ENCODE data around the gene TENT5C.

The TENT5C gene

DNA sequence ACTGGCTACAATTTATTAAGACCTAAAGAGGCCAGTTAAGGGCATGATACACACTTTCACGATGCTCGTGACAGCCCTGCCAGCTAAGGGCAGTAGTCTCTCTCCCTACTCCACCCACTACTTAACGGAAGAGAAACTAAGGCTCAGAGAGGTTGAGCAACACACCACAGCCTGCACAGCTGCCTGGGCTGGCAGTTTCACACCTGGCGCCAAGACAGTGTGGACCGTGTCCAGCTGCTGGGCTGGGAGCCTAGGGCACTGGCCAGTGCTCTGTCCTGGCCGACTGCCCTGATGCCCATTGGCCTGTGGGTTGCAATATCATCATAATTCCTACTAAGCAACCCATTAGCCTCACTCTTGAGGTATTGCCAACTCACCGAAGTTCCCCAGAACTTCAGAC lies 27.6 kb downstream of the TENT5C start:
- no peak overlapping the region for H3K4me3 ChIP-seq (replicated peaks; ENCODE audit: low read depth, low read length)
- no peak for DNase-seq (ENCODE audit: low read depth)
- TF ChIP-seq, protein P1, sequence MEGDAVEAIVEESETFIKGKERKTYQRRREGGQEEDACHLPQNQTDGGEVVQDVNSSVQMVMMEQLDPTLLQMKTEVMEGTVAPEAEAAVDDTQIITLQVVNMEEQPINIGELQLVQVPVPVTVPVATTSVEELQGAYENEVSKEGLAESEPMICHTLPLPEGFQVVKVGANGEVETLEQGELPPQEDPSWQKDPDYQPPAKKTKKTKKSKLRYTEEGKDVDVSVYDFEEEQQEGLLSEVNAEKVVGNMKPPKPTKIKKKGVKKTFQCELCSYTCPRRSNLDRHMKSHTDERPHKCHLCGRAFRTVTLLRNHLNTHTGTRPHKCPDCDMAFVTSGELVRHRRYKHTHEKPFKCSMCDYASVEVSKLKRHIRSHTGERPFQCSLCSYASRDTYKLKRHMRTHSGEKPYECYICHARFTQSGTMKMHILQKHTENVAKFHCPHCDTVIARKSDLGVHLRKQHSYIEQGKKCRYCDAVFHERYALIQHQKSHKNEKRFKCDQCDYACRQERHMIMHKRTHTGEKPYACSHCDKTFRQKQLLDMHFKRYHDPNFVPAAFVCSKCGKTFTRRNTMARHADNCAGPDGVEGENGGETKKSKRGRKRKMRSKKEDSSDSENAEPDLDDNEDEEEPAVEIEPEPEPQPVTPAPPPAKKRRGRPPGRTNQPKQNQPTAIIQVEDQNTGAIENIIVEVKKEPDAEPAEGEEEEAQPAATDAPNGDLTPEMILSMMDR (IDR thresholded peaks at IDR 0.05; ENCODE audit: low read length, missing control alignments): no peak

DNA sequence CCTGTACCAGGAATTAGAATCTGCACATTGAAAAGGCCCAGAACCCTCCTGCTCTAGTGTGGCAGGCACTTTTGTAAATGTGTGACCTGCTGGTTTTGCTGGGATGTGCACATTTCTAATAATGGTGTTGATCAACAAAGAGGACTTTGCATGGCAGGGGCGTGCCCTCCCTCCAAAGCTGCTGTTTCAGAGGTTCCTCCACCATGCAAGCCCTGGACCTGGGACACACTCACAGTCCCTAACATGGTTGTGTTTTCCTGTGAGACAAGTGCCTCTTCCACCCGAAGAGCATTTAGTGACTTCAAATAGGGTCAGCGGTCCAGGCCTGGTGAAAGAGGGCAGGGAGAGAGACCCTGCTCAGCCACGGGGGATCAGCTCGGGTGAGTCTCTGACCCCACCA lies 28.1 kb downstream of the TENT5C start:
- TF ChIP-seq, protein P1 (IDR thresholded peaks at IDR 0.05; ENCODE audit: low read length, missing control alignments): no peak
- no peak for DNase-seq (ENCODE audit: low read depth)
- no peak overlapping the region for H3K4me3 ChIP-seq (replicated peaks; ENCODE audit: low read depth, low read length)

DNA sequence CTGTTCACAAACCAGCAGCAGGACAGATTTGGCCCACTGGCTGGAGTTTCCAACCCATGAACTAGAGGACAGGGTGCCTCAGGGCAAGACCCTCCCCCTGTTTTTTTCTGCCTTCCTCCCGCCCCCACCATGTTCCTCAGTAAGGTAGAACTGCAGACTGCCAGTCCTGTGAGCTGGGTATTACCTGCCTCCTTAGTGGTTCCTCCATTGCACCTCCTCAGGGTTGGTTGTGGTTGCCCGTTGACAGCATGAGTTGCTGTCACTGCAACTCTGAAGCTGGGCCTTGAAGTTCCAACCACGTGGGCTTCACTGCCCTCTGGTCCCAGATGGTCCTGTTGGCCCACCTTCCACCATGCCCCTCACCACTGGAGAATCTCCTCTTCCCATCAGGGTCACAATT lies 28.8 kb downstream of the TENT5C start:
- DNase-seq (ENCODE audit: low read depth): no peak
- no peak overlapping the region for H3K4me3 ChIP-seq (replicated peaks; ENCODE audit: low read depth, low read length)
- TF ChIP-seq, protein P1 (IDR thresholded peaks at IDR 0.05; ENCODE audit: low read length, missing control alignments): no peak

DNA sequence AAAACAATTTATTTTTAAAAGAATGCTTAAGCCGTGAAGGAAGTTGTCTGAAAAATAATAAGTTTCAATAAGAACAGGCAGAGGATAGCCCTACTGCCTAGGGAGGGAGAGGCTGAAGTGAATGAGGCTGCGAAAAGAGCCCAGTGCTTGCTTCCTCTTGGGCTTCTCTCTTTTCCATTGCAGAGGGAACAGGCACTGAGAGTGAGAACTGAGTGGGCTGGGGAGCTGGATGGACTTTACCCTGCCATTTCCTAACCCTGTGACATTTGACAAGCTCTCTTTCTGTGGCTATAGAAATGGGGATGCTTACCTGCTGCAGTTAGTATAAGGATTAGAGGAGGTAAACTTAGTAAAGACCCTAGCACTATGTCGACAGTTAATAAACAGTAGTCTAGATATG lies 30.0 kb downstream of the TENT5C start:
- DNase-seq (ENCODE audit: low read depth): no peak
- no peak overlapping the region for H3K4me3 ChIP-seq (replicated peaks; ENCODE audit: low read depth, low read length)
- TF ChIP-seq, protein P1 (IDR thresholded peaks at IDR 0.05; ENCODE audit: low read length, missing control alignments): no peak

DNA sequence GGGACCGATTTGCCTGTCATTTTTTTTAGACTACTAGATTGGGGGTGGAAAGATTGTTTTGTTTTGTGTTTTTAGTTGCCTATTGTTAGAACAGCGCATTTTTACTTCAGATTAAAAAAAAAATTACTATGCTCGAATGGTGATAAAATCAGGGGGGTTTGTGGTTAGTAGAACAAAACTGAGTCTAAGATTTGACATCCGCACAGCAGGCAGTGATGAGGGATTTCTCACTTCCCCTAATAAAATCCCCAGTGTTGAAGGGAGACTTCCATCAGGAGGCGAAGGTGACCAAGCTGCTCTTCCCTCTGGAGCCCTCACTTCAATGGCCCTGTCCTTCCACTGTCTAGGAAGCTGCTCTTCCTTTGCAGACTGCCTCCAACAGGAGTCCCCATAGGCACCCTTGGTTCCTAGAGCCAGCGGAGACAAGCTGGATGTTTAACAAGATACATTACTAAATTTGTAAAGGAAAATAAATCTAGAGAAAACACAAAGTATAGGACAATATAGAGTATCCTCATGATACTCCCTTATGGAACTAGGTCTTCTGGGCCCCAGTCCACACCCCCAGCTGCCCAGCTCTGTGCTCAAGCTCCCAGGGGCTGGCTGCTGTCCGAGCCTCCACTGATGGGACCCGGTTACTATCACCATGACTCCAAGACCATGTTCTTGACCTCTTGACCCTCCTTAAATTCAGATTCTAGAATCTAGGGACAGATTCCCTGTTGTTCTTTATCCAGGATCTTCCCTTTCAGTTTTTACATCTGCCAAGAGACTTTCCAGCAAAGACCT lies 31.0 kb downstream of the TENT5C start:
- no peak overlapping the region for H3K4me3 ChIP-seq (replicated peaks; ENCODE audit: low read depth, low read length)
- no peak for DNase-seq (ENCODE audit: low read depth)
- TF ChIP-seq, protein P1 (IDR thresholded peaks at IDR 0.05; ENCODE audit: low read length, missing control alignments): no peak

DNA sequence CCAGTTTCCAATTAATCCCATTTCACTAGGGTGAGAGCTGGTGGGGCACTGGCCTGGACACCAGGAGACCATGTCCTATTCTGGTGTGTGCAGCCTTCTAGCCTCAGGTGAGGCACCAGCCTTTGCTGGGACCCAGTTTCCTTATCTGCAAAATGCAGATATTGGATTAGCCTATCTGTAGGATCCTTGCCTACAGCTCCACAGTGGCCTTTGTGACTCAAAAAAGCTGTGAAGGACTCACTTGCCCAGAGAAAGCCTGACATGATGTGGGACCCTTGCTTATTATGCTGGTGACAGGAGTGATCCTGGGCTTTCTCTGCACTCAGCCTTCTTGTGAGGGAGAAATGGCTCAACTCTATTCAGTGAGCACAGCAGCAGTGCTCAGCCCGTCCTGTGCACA lies 32.3 kb downstream of the TENT5C start:
- DNase-seq (ENCODE audit: low read depth): no peak
- H3K4me3 ChIP-seq (replicated peaks; ENCODE audit: low read depth, low read length): no peak overlapping the region
- TF ChIP-seq, protein P1 (IDR thresholded peaks at IDR 0.05; ENCODE audit: low read length, missing control alignments): no peak

DNA sequence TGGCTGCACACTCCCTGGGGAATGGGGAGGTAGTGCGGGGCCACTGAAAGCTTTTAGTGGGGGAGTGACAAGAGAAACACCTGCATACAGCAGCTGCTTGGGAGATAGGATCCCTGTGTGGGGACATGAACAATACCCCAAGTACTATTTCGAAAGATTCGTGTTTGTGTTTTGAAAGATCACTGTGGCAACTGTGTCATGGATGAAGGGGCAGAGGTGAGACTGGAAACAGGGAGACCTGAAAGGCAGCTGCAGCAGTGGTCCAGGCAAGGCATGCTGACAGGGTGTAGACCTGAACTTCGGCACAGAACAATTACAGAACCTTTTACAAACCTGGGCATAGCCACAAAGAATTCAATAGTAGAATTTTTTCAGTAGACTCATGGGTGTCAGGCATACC lies 32.9 kb downstream of the TENT5C start:
- DNase-seq (ENCODE audit: low read depth): no peak
- no peak overlapping the region for H3K4me3 ChIP-seq (replicated peaks; ENCODE audit: low read depth, low read length)
- TF ChIP-seq, protein P1 (IDR thresholded peaks at IDR 0.05; ENCODE audit: low read length, missing control alignments): no peak

All from fibroblast of pulmonary artery (primary cell).